Cortex of kidney (tissue), 1 donor: ENCODE measurements around the gene GRIN1.

Experiments
- DNase-seq: peaks from one replicate; lab custom pipeline; 2025; lab: John Stamatoyannopoulos, UW

The GRIN1 gene

DNA sequence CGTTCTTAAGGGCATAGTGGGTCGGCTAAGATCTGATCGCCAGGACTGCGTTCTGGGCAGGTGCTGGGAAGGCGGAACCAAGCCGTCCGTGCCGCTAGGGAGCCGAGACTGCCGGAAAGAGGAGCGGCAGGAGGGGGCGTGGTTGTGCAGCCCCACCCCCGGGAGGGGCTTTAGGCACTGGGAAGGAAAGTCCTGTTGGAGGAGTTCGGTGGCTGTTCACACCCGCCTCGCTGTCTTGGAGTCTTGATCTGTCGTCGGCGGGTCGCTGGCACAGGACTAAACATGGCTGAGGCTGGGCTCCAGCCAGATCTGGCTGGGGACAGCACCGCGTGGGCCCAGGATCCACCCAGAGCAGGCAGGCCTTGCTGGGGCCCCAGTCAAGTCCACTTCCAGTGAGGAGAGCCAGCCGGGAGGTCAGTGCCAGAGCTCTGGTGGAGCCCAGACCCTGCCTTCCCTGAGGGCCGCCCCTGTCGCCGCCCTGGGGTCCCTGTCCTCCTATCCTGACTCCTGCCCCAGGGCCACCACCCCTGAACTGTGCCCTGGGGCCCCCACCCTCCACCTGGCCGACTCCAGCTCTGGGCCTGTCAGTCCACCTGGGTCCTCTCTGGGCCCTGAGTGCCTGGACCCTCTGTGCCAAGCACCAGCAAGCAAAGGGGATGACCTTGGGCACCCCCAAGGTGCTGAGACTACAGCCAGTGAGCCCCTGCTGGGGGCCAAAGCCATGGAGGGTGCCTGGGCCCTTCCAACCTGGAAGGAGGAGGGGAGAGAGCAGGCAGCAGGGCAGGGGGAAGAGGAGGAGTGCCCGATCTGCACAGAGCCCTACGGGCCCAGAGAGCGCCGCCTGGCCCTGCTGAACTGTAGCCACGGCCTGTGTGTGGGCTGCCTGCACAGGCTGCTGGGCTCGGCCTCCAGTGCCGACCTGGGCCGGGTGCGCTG is 78.6 kb downstream of the GRIN1 start:
- no peak for DNase-seq

DNA sequence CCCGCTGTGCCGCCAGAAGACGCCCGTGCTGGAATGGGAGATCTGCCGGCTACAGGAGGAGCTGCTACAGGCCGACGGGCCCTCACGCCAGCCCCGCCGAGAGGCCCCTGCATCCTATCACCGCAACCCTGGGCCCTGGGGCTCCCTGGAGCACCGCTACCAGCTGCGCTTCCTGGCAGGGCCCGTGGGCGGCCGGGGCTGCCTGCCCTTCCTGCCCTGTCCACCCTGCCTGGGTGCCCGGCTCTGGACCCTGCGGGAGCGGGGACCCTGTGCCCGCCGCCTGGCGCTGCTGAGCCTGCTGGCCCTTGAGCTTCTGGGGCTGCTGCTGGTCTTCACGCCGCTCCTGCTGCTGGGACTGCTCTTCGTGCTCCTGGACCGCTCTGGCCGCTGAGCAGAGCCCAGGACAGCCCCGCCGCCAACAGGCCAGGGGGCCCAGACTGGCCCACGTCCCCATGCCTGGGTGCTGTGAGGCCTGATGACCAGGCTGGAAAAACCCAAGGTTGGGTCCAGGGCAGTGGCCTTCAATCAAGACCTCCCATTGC is 79.3 kb downstream of the GRIN1 start:
- DNase-seq, result no peak
